ENCODE measurements around the gene SARS2. TPM values are rescaled to one million over a fixed set of nuclear protein-coding genes. Genes with fewer than 3 reads are reported as not detected.
A peak's percentile ranks its signal among the peaks of the same experiment; 100 is the strongest.

SARS2 gene
- total and polyA plus RNA-seq, 9 donors, result 5.0 to 20.6 (median 18.0) TPM

DNA sequence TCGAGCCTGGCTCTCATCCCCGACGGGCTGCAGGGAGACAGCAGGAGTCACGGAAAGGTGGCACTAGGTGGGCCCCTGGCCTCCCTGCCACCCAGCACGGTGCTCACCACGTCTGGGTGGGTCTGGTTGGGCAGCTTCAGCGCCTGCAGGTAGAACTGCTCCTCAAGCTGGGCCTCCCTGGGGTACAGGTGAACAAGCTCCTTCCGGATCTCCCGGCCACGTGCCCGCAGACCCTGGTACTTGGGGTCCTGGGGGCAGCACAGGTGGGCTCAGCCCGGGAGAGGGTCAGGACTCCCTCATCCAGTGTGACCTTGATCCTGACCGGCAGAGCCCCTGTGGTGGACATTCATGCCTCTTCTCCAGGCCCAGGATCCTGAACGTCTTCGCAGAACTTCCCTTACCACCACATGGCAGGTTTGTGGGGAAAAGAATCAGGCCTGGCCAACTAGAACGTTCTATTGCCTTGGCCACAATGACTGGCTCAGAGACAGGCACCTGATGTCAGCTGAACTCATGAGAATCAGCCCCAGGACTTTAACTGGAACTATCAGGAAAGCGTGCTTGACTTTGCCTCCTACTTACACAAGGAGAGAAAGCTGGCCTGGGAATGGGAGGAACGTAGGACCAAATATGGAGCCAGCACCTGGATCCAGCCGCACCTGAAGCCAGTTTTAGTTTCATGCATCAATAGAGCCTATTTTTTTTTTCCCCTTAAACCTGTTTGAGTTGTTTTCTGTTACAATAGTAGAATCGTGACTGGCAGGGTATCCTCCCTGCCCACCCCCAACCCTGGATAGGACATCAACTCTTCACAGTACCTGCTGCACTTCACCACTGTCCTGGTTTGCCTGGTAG is 8.9 kb downstream of the SARS2 start:
- no peak for DNase-seq
- TF ChIP-seq POLR2A (IDR thresholded peaks at IDR 0.05) (no peak), CTCF (IDR thresholded peaks at IDR 0.05) (no peak), EP300 (IDR thresholded peaks at IDR 0.05) (no peak)
- Histone ChIP-seq H3K4me1 (ENCODE audit: insufficient read depth) (no peaks in the 10 kb centered on the region), H3K9me3 (no peaks in the 10 kb centered on the region), H3K27me3 (no peaks in the 10 kb centered on the region), H3K36me3 (no peaks in the 10 kb centered on the region), H3K4me3 (no peak overlapping the region), H3K27ac (no peak overlapping the region)
- intact Hi-C loops (cut with DNase I), result loop anchor here in 1 of 4 donors (10.0 kb wide), 1 partner anchor 517 kb away; the partner anchor contains the start of gene FAM98C
- WGBS, 3 donors, result 77 to 87% (median 85%) methylated on average over 19 to 20 of the region's 20 CpGs

DNA sequence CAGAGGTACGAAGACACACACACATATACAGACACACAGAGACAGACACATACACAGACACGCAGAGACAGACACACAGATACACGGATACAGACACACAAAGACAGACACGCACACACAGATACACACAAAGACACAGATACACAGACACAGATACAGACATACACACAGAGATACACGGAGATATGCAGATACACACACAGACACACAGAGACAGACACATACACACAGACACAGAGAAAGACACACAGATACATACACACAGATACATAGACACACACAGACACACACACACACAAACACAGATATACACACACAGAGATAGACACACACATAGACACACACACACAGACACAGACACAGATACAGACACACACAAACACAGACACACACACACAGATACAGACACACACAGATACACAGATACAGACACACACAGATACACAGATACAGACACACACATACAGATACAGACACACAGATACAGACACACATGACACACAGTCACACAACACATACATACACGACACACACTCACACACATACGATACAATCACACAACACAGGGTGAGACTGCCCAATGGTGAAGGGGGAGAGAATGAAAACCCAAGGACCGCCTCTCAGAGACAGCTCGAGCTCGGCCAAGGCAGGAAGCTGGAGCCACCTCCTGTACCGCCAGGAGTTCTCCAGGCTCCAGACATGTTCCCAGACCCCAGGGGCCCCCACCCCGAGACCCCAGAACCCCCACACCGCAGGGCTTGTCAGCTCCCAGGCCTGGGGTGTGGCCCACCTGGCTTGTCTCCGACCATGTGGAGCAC is 9.8 kb downstream of the SARS2 start:
- no peak overlapping the region for H3K27ac ChIP-seq
- H3K27me3 ChIP-seq, result no peaks in the 10 kb centered on the region
- WGBS, 3 donors, result 64 to 68% (median 68%) methylated on average over 14 of the region's 14 CpGs
- H3K9me3 ChIP-seq, result no peaks in the 10 kb centered on the region
- no peak overlapping the region for H3K4me3 ChIP-seq
- no peaks in the 10 kb centered on the region for H3K36me3 ChIP-seq
- TF ChIP-seq EP300 (IDR thresholded peaks at IDR 0.05), result no peak
- TF ChIP-seq CTCF (IDR thresholded peaks at IDR 0.05), result no peak
- no peak for TF ChIP-seq POLR2A (IDR thresholded peaks at IDR 0.05)
- no peaks in the 10 kb centered on the region for H3K4me1 ChIP-seq (ENCODE audit: insufficient read depth)
- no peak for DNase-seq
- intact Hi-C loops (cut with DNase I), result loop anchor here in 1 of 4 donors (10.0 kb wide), 1 partner anchor 516 kb away; the partner anchor contains the start of gene FAM98C

GRCh38 chr19:38919837-38920601 is 10.5 kb downstream of the SARS2 start:
- no peaks in the 10 kb centered on the region for H3K4me1 ChIP-seq (ENCODE audit: insufficient read depth)
- intact Hi-C loops (cut with DNase I), result loop anchor here in 2 of 4 donors (10.0 kb wide), 3 partner anchors 375 to 515 kb away; partner anchors contain the start of gene FAM98C (in 2 of the 2)
- no peak for DNase-seq
- H3K27ac ChIP-seq, result no peak overlapping the region
- H3K4me3 ChIP-seq, result no peak overlapping the region
- no peaks in the 10 kb centered on the region for H3K9me3 ChIP-seq
- H3K36me3 ChIP-seq, result no peaks in the 10 kb centered on the region
- WGBS, 3 donors, result 38 to 55% (median 50%) methylated on average over 17 to 21 of the region's 21 CpGs
- no peak for TF ChIP-seq CTCF (IDR thresholded peaks at IDR 0.05)
- no peak for TF ChIP-seq POLR2A (IDR thresholded peaks at IDR 0.05)
- TF ChIP-seq EP300 (IDR thresholded peaks at IDR 0.05), result no peak
- H3K27me3 ChIP-seq, result no peaks in the 10 kb centered on the region

DNA sequence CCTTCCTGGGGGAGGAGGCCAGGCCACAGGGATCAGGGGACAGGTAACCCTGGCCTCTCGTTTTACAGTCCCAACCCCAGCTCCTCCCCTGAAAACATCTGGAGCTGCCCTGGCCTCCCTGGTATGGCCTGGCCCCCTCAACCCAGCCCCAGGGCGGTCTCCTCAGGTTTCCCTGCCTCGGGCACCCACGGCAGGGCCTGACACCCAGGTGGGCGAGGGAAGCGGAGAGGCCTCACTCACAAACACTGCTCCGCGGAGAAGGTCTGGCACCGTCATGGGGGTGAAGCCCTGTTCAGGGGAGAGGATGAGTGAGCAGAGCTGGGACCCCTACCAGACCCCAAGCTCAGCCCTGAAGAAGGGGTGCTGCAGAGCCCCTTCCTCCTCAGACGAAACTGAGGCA is 12.0 kb downstream of the SARS2 start:
- H3K27me3 ChIP-seq, result no peaks in the 10 kb centered on the region
- TF ChIP-seq CTCF (IDR thresholded peaks at IDR 0.05), result no peak
- TF ChIP-seq EP300 (IDR thresholded peaks at IDR 0.05), result no peak
- no peak for TF ChIP-seq POLR2A (IDR thresholded peaks at IDR 0.05)
- H3K36me3 ChIP-seq, result no peaks in the 10 kb centered on the region
- no peaks in the 10 kb centered on the region for H3K4me1 ChIP-seq (ENCODE audit: insufficient read depth)
- 79 to 91% (median 82%) methylated on average over 9 to 10 of the region's 10 CpGs for WGBS, 3 donors
- peak in 1 of 5 donors; percentile 24 for DNase-seq
- intact Hi-C loops (cut with DNase I), result loop anchor here in 2 of 4 donors (10.0 kb wide), 3 partner anchors 374 to 514 kb away; partner anchors contain the start of gene FAM98C (in 1 of the 2)
- no peak overlapping the region for H3K4me3 ChIP-seq
- H3K27ac ChIP-seq, result no peak overlapping the region
- H3K9me3 ChIP-seq, result no peaks in the 10 kb centered on the region

Measured in ovary (tissue), 9 donors.